ENCODE results near the gene ARHGAP11A. TPM values are rescaled to one million over a fixed set of nuclear protein-coding genes. Genes with fewer than 3 reads are reported as not detected.

ARHGAP11A gene
- total and polyA plus RNA-seq, 2 of the 8 experiments (the other 6 are each of a cell fraction or from before 2014, with no cell fraction given): 8.1 to 112 TPM

GRCh38 chr15:32659340-32660155 lies 44.2 kb downstream of the ARHGAP11A start:
- Histone ChIP-seq H2BK12ac (ENCODE audit: low read depth, low read length) (no peak overlapping the region), H3K9me3 (ENCODE audit: insufficient read depth in 2 of 2, low read depth in 1 of 2, low read length in 1 of 2) (no peaks in the 10 kb centered on the region), H3K9ac (replicated peaks in 1 of 4; ENCODE audit: extremely low read depth in 1 of 4, low read depth in 3 of 4, low read length in 3 of 4) (no peak overlapping the region), H3K14ac (ENCODE audit: insufficient read length) (no peak overlapping the region), H3K23me2 (ENCODE audit: low read depth, low read length) (no peaks in the 10 kb centered on the region), H3K18ac (ENCODE audit: extremely low read depth, low read length) (no peak overlapping the region), H2BK20ac (ENCODE audit: low read length) (no peak overlapping the region), H2BK120ac (replicated peaks; ENCODE audit: low read depth, low read length) (no peak overlapping the region), H2BK15ac (ENCODE audit: low read length) (no peak overlapping the region), H3K27me3 (replicated peaks in 1 of 4; ENCODE audit: control insufficient read depth in 3 of 4, extremely low read depth in 1 of 4, insufficient read depth in 3 of 4, low read length in 3 of 4) (no peaks in the 10 kb centered on the region; a peak in 1 of 7 replicates), H3K79me2 (ENCODE audit: control insufficient read depth in 1 of 2, insufficient read depth in 2 of 2, low read length in 2 of 2) (no peaks in the 10 kb centered on the region), H3K36me3 (ENCODE audit: control insufficient read depth in 2 of 4, insufficient read depth in 4 of 4, low read length in 3 of 4) (no peaks in the 10 kb centered on the region), H4K20me1 (replicated peaks in 1 of 2; ENCODE audit: control insufficient read depth in 1 of 2, insufficient read depth in 2 of 2, low read length in 2 of 2) (peaks cover 0 to 4% of the 10 kb centered on the region in 2 experiments), H3K4ac (replicated peaks; ENCODE audit: insufficient read length, low read depth, low read length) (no peak overlapping the region), H3K4me3 (ENCODE audit: extremely low read depth in 1 of 4, insufficient read depth in 2 of 4, low read depth in 3 of 4, low read length in 4 of 4) (no peak overlapping the region), H3K56ac (replicated peaks; ENCODE audit: insufficient read length, low read depth, low read length) (no peak overlapping the region), H4K8ac (ENCODE audit: extremely low read depth, insufficient read depth, low read length) (no peak overlapping the region), H4K91ac (replicated peaks; ENCODE audit: insufficient read length, low read length) (no peak overlapping the region), H3K79me1 (ENCODE audit: low read depth, low read length) (no peaks in the 10 kb centered on the region), H4K5ac (ENCODE audit: insufficient read length, low read depth, low read length) (no peak overlapping the region), H2AFZ (ENCODE audit: low read length) (no peak overlapping the region), H3K27ac (ENCODE audit: low read depth, low read length) (no peak overlapping the region), H3K4me1 (replicated peaks in 1 of 4; ENCODE audit: control insufficient read depth in 3 of 4, insufficient read depth in 4 of 4, low read length in 3 of 4) (peaks cover 0 to 3% (median 0%) of the 10 kb centered on the region in 4 experiments; a peak in 3 of 7 replicates), H3K4me2 (ENCODE audit: insufficient read depth in 1 of 2, low read depth in 2 of 2, low read length in 2 of 2) (no peak overlapping the region), H3K23ac (ENCODE audit: insufficient read length) (no peak overlapping the region), H2BK5ac (ENCODE audit: low read depth, low read length) (0 out of 2 replicates have a peak overlapping the region, but pooled peaks have one; percentile 46), H2AK5ac (ENCODE audit: low read depth, low read length) (no peak overlapping the region)
- FAIRE-seq (no peak), DNase-seq (ENCODE audit: low read depth in 1 of 2, low spot score in 2 of 2) (peak in 1 of 2 experiments; percentile 24)
- ChIA-PET CTCF (ENCODE audit: partially characterized antibody) (interaction anchor here (0.7 to 7.9 kb wide), 12 partner anchors 7 to 473 kb away, joined by 3 to 52 read pairs (median 4); no protein-coding TSS in a partner anchor), POLR2A (ENCODE audit: partially characterized antibody) (interaction anchor here (1.0 kb wide), 1 partner anchor 18 kb away, joined by 5 read pairs; the partner anchor contains the start of gene SCG5)
- TF ChIP-seq CBX8 (IDR thresholded peaks at IDR 0.05; ENCODE audit: borderline replicate concordance, low read depth, low read length) (no peak), E2F6 (IDR thresholded peaks at IDR 0.05) (no peak), USF2 (IDR thresholded peaks at IDR 0.05; ENCODE audit: low read length) (no peak), SIX5 (IDR thresholded peaks at IDR 0.05; ENCODE audit: low read depth, low read length) (no peak), RXRA (IDR thresholded peaks at IDR 0.05; ENCODE audit: insufficient read depth, low read depth, low read length) (no peak), SAP30 (IDR thresholded peaks at IDR 0.05; ENCODE audit: insufficient read depth, insufficient replicate concordance, low read length) (no peak), FOSL1 (IDR thresholded peaks at IDR 0.05; ENCODE audit: insufficient read depth, low read depth, low read length) (no peak)
- WGBS, 2 experiments (ENCODE audit: extremely low coverage in 1 of 2, insufficient coverage in 1 of 2, insufficient read length in 1 of 2, insufficient replicate concordance in 2 of 2, low coverage in 1 of 2, low lambda C conversion rate in 2 of 2, missing lambda C conversion rate in 1 of 2): 74% methylated on average over 6 of the region's 6 CpGs; no CpG with 5 or more reads in 1 of the 2 experiments
